IMR-90 (cell line): ENCODE measurements around the gene OGA. TPM values are rescaled to one million over a fixed set of nuclear protein-coding genes. Genes with fewer than 3 reads are reported as not detected.

Source experiments
- ATAC-seq: fragments of 200-7000 bp; cut with Tn5 transposase; 2 replicates; pipeline ENCODE4 v1.9.1; 2020; ENCODE audit warnings: low read depth, mild to moderate bottlenecking, moderate library complexity
- BruUV-seq: library from RNA; stranded (reverse); fragments of 400-500 nt; replicated peaks from 2 replicates; lab custom pipeline; 2021; lab: Mats Ljungman, UMichigan
- CTCF ChIA-PET: fragments of 300-600 bp; formaldehyde crosslinking; extraction: SDS; loops from one replicate; lab custom pipeline; 2021; ENCODE audit warnings: antibody characterized with exemption; lab: Yijun Ruan, JAX
- POLR2A ChIA-PET: fragments of 300-600 bp; sonication (Branson Sonifier 250); formaldehyde crosslinking; loops from one replicate; lab custom pipeline; 2022; ENCODE audit warnings: antibody characterized with exemption; ENCODE audit not compliant: unreplicated experiment; lab: Charles Lee
- DNase-seq: peaks from one replicate; pipeline ENCODE4 v3.0.0; 2013
- H2AFZ ChIP-seq: replicated peaks from 2 replicates; pipeline ENCODE3; 2013; ENCODE audit warnings: low read length, mild to moderate bottlenecking; ENCODE audit not compliant: poor library complexity
- H2AK5ac ChIP-seq: 2 replicates; pipeline ENCODE4 v1.6.1; 2013; ENCODE audit warnings: low read depth, low read length, inconsistent platforms
- H2AK9ac ChIP-seq: replicated peaks from 2 replicates; pipeline ENCODE3; 2013; ENCODE audit warnings: mild to moderate bottlenecking, low read depth, low read length, moderate library complexity; ENCODE audit not compliant: poor library complexity
- H2BK120ac ChIP-seq: 2 replicates; pipeline ENCODE4 v1.6.1; 2013; ENCODE audit warnings: low read depth, low read length, inconsistent platforms
- H2BK15ac ChIP-seq: 3 replicates; pipeline ENCODE4 v1.6.1; 2013; ENCODE audit warnings: low read depth, low read length, inconsistent platforms
- H2BK20ac ChIP-seq: 2 replicates; pipeline ENCODE4 v1.6.1; 2013; ENCODE audit warnings: low read depth, mild to moderate bottlenecking, inconsistent platforms, low read length, moderate library complexity
- H2BK5ac ChIP-seq: 2 replicates; pipeline ENCODE4 v1.6.1; 2013; ENCODE audit warnings: mild to moderate bottlenecking, low read depth, low read length, inconsistent platforms; ENCODE audit not compliant: poor library complexity, severe bottlenecking
- H3K14ac ChIP-seq: replicated peaks from 2 replicates; pipeline ENCODE4 v1.6.1; 2013; ENCODE audit warnings: low read depth, low read length, inconsistent platforms
- H3K18ac ChIP-seq: 2 replicates; pipeline ENCODE4 v1.6.1; 2013; ENCODE audit warnings: low read depth, low read length, control low read depth
- H3K23ac ChIP-seq: 2 replicates; pipeline ENCODE4 v1.6.1; 2013; ENCODE audit warnings: low read depth, low read length, inconsistent platforms
- H3K27ac ChIP-seq: 2 replicates; pipeline ENCODE4 v1.5.1; 2013; ENCODE audit warnings: mild to moderate bottlenecking, control low read depth, low read length; ENCODE audit not compliant: insufficient read depth
- H3K27me3 ChIP-seq: 2 replicates; pipeline ENCODE4 v1.6.1; 2013; ENCODE audit warnings: low read length; ENCODE audit not compliant: control insufficient read depth, insufficient read depth
- H3K36me3 ChIP-seq: 2 replicates; pipeline ENCODE4 v1.6.1; 2013; ENCODE audit warnings: low read length, mixed read lengths; ENCODE audit not compliant: control insufficient read depth, insufficient read depth
- H3K4ac ChIP-seq: 2 replicates; pipeline ENCODE4 v1.6.1; 2013; ENCODE audit warnings: low read depth, low read length, inconsistent platforms
- H3K4me1 ChIP-seq: 2 replicates; pipeline ENCODE4 v1.6.1; 2013; ENCODE audit warnings: low read length, mixed read lengths; ENCODE audit not compliant: control insufficient read depth, insufficient read depth
- H3K4me2 ChIP-seq: 2 replicates; pipeline ENCODE4 v1.6.1; 2013; ENCODE audit warnings: low read depth, mild to moderate bottlenecking, control low read depth, low read length, moderate library complexity
- H3K4me3 ChIP-seq: 2 replicates; pipeline ENCODE4 v1.5.1; 2013; ENCODE audit warnings: low read depth, mild to moderate bottlenecking, control low read depth, low read length, moderate library complexity; ENCODE audit not compliant: insufficient read depth
- H3K56ac ChIP-seq: 2 replicates; pipeline ENCODE4 v1.6.1; 2013; ENCODE audit warnings: low read length, inconsistent platforms; ENCODE audit not compliant: insufficient read depth; ENCODE audit errors: extremely low read depth
- H3K79me1 ChIP-seq, 2 experiments: 2 replicates each; pipeline ENCODE4 v1.6.1; 2013; ENCODE audit warnings: low read length in 2 of 2, inconsistent platforms in 1 of 2, low read depth in 1 of 2
- H3K9ac ChIP-seq: 2 replicates; pipeline ENCODE4 v1.6.1; 2013; ENCODE audit warnings: low read depth, low read length, control low read depth
- H3K9me1 ChIP-seq: 2 replicates; pipeline ENCODE4 v1.6.1; 2013; ENCODE audit warnings: low read length, inconsistent platforms; ENCODE audit not compliant: insufficient read depth
- H3K9me3 ChIP-seq: 2 replicates; pipeline ENCODE4 v1.6.1; 2013; ENCODE audit warnings: low read length; ENCODE audit not compliant: control insufficient read depth, insufficient read depth
- H4K20me1 ChIP-seq: 2 replicates; pipeline ENCODE4 v1.6.1; 2013; ENCODE audit warnings: low read length, inconsistent platforms; ENCODE audit not compliant: insufficient read depth
- H4K5ac ChIP-seq: 2 replicates; pipeline ENCODE4 v1.6.1; 2013; ENCODE audit warnings: mild to moderate bottlenecking, low read depth, low read length, control low read depth
- H4K8ac ChIP-seq, 2 experiments: 2 replicates each; pipeline ENCODE4 v1.6.1; 2013; ENCODE audit warnings: low read depth in 2 of 2, low read length in 2 of 2, control low read depth in 1 of 2, inconsistent platforms in 1 of 2
- H4K91ac ChIP-seq: 2 replicates; pipeline ENCODE4 v1.6.1; 2013; ENCODE audit warnings: low read depth, low read length, inconsistent platforms; ENCODE audit not compliant: insufficient read depth
- BHLHE40 ChIP-seq: fragments of 150-350 bp; IDR thresholded peaks from 2 replicates; pipeline ENCODE4 v1.6.1; 2016; ENCODE audit warnings: mild to moderate bottlenecking, low read depth, low read length
- FOS ChIP-seq: fragments of 150-350 bp; IDR thresholded peaks from 2 replicates; pipeline ENCODE4 v1.6.1; 2016; ENCODE audit warnings: low read depth, low read length
- MAFK ChIP-seq: IDR thresholded peaks from 2 replicates; pipeline ENCODE4 v1.6.1; 2012; ENCODE audit warnings: low read depth, low read length, improper control_type of control experiment
- MAZ ChIP-seq: IDR thresholded peaks from 2 replicates; pipeline ENCODE4 v1.6.1; 2012; ENCODE audit warnings: low read depth, mild to moderate bottlenecking, low read length, improper control_type of control experiment, moderate library complexity, borderline replicate concordance
- NFE2L2 ChIP-seq: fragments of 150-350 bp; IDR thresholded peaks from 2 replicates; pipeline ENCODE4 v1.6.1; 2016; ENCODE audit warnings: low read depth, mild to moderate bottlenecking, low read length
- POLR2A ChIP-seq: IDR thresholded peaks from 2 replicates; pipeline ENCODE4 v1.6.1; 2012; ENCODE audit warnings: mild to moderate bottlenecking, low read depth, low read length
- RAD21 ChIP-seq: IDR thresholded peaks from 2 replicates; pipeline ENCODE4 v1.6.1; 2012; ENCODE audit warnings: low read length, improper control_type of control experiment
- RCOR1 ChIP-seq: IDR thresholded peaks from 2 replicates; pipeline ENCODE4 v1.6.1; 2012; ENCODE audit warnings: mild to moderate bottlenecking, low read length, improper control_type of control experiment; ENCODE audit not compliant: insufficient replicate concordance
- RFX5 ChIP-seq: IDR thresholded peaks from 2 replicates; pipeline ENCODE4 v1.8.0; 2012; ENCODE audit warnings: low read depth, mild to moderate bottlenecking, low read length, moderate library complexity
- SMC3 ChIP-seq: fragments of 150-350 bp; IDR thresholded peaks from 2 replicates; pipeline ENCODE4 v1.6.1; 2016; ENCODE audit warnings: low read depth, mild to moderate bottlenecking, antibody characterized with exemption, low read length, moderate library complexity
- WGBS, 2 experiments: methylation state at CpG; one replicate each; pipeline versions ENCODE4 v1.1.5 to v1.1.7; 2013; ENCODE audit warnings: missing lambda C conversion rate in 2 of 2; ENCODE audit not compliant: insufficient read length in 1 of 2; ENCODE audit errors: extremely low coverage in 2 of 2; 5-methylcytosine and 5-hydroxymethylcytosine counted together
- dilution Hi-C: fragments of 300-500 bp; cut with HindIII; formaldehyde crosslinking; loops from one replicate; pipeline ENCODE4 v1.14.3; 2018; ENCODE audit warnings: low sequenced_read_pairs; ENCODE audit not compliant: unreplicated experiment
- in situ Hi-C: fragments of 300-500 bp; cut with MboI; formaldehyde crosslinking; loops from 3 replicates; pipeline ENCODE4 v1.14.3; 2019; ENCODE audit warnings: low sequenced_read_pairs, inconsistent platforms, mixed read lengths
- intact Hi-C: fragments of 100-400 bp; cut with micrococcal nuclease; formaldehyde crosslinking; loops from 2 replicates; pipeline ENCODE4 v1.10.0; 2022
- polyA plus RNA-seq, 3 experiments: library from polyadenylated mRNA; depleted of rRNA; stranded (reverse); fragments of >200 nt; gene quantifications; 2 replicates each; pipeline ENCODE4 v1.2.3, GENCODE V29; 2012; ENCODE audit warnings: low replicate concordance in 1 of 3
- total RNA-seq: library from RNA; depleted of rRNA; stranded (reverse); fragments of >200 nt; gene quantifications from 2 replicates; pipeline ENCODE4 v1.2.3, GENCODE V29; 2012
- TF ChIP-seq, protein P1 (sequence below): conservative IDR thresholded peaks from 2 replicates; pipeline ENCODE4 v1.5.1; 2012; ENCODE audit warnings: mild to moderate bottlenecking, low read depth, low read length, improper control_type of control experiment
- TF ChIP-seq, protein P2 (sequence below): fragments of 150-350 bp; IDR thresholded peaks from 2 replicates; pipeline ENCODE4 v1.6.1; 2017; ENCODE audit warnings: mild to moderate bottlenecking, antibody characterized with exemption, low read length, low read depth
- TF ChIP-seq, protein P3 (sequence below): fragments of 150-350 bp; IDR thresholded peaks from 2 replicates; pipeline ENCODE4 v1.6.1; 2016; ENCODE audit warnings: low read depth, mild to moderate bottlenecking, low read length, moderate library complexity, borderline replicate concordance

Gene OGA
- total and polyA plus RNA-seq, 2 of the 4 experiments (the other 2 are of a cell fraction), result 42.5 to 62.9 TPM

DNA sequence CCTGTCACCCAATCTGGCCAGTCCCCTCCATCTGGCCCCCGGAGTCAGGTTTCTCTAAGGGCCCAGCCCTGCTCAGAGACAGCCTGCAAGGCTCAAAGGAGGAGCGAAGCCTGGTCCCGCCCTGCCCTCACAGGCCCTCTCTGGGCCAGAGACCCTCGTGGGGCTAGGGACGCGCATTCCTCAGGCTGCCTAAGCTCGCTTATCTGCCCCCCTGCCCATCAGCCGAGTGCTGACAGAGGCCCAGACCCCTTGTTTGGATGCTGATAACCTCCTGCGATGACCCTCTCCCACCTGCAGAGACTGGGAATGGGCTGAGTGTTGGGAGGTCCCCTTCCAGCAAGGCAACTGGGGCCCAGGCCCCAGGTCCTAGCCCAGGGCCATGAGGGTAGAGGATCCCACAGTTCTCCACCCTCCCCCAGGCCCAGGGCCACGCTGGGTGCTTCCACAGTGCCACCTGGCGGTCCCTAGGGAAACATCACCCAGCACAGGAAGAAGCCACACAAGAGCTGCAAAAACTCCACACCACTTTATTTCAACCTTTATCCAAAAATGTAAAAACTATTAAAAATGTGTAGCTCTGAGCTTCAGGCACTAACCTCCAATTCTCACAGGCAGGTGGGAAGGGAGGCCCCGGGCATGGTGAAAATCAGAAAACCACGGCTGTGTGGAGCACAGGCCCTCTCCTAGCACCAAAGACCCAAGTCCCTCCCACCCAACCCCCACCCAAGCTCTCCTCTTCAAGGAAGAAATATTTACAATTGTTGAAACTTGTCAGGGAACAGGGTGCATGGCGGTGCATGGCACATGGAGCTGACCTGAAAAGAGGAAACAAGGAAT is 37.2 kb downstream of the OGA start:
- H4K5ac ChIP-seq, result no peak overlapping the region
- H3K27me3 ChIP-seq, result peaks cover 19% of the 10 kb centered on the region
- intact Hi-C loops, result loop anchor here (1.0 to 10.0 kb wide), 4 partner anchors 179 to 620 kb away; no protein-coding TSS in a partner anchor
- dilution Hi-C loops, result no loop called here
- peak overlapping the region; percentile 75 for H2AK9ac ChIP-seq
- no peak overlapping the region for H4K91ac ChIP-seq
- H2AK5ac ChIP-seq, result 0 out of 2 replicates have a peak overlapping the region, but pooled peaks have one; percentile 2
- in situ Hi-C loops, result loop anchor here (5.0 kb wide), 2 partner anchors 174 to 569 kb away; no protein-coding TSS in a partner anchor
- no peak overlapping the region for H2BK15ac ChIP-seq
- H4K8ac ChIP-seq, result no peak overlapping the region
- H3K23ac ChIP-seq, result no peak overlapping the region
- TF ChIP-seq, protein P1, sequence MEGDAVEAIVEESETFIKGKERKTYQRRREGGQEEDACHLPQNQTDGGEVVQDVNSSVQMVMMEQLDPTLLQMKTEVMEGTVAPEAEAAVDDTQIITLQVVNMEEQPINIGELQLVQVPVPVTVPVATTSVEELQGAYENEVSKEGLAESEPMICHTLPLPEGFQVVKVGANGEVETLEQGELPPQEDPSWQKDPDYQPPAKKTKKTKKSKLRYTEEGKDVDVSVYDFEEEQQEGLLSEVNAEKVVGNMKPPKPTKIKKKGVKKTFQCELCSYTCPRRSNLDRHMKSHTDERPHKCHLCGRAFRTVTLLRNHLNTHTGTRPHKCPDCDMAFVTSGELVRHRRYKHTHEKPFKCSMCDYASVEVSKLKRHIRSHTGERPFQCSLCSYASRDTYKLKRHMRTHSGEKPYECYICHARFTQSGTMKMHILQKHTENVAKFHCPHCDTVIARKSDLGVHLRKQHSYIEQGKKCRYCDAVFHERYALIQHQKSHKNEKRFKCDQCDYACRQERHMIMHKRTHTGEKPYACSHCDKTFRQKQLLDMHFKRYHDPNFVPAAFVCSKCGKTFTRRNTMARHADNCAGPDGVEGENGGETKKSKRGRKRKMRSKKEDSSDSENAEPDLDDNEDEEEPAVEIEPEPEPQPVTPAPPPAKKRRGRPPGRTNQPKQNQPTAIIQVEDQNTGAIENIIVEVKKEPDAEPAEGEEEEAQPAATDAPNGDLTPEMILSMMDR, result peak; percentile 93
- TF ChIP-seq SMC3 (peak; percentile 89), NFE2L2 (no peak), RFX5 (no peak), RAD21 (peak; percentile 85), RCOR1 (no peak), MAZ (no peak; the same call in 1 of the 2 replicates), POLR2A (no peak), MAFK (no peak), BHLHE40 (no peak), FOS (no peak)
- TF ChIP-seq, protein P2, sequence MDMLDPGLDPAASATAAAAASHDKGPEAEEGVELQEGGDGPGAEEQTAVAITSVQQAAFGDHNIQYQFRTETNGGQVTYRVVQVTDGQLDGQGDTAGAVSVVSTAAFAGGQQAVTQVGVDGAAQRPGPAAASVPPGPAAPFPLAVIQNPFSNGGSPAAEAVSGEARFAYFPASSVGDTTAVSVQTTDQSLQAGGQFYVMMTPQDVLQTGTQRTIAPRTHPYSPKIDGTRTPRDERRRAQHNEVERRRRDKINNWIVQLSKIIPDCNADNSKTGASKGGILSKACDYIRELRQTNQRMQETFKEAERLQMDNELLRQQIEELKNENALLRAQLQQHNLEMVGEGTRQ, result no peak
- TF ChIP-seq, protein P3, sequence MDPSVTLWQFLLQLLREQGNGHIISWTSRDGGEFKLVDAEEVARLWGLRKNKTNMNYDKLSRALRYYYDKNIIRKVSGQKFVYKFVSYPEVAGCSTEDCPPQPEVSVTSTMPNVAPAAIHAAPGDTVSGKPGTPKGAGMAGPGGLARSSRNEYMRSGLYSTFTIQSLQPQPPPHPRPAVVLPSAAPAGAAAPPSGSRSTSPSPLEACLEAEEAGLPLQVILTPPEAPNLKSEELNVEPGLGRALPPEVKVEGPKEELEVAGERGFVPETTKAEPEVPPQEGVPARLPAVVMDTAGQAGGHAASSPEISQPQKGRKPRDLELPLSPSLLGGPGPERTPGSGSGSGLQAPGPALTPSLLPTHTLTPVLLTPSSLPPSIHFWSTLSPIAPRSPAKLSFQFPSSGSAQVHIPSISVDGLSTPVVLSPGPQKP, result no peak
- no peak overlapping the region for H3K4ac ChIP-seq
- H3K4me1 ChIP-seq, result peaks cover 11% of the 10 kb centered on the region
- H3K9ac ChIP-seq, result no peak overlapping the region
- DNase-seq, result peak; percentile 64
- ChIA-PET POLR2A (interaction anchor here (0.6 kb wide), 1 partner anchor 287 kb away, joined by 3 read pairs; no protein-coding TSS in a partner anchor), CTCF (interaction anchor here (0.6 to 1.6 kb wide), 9 partner anchors 9 to 339 kb away, joined by 3 to 9 read pairs (median 4); no protein-coding TSS in a partner anchor)
- H3K14ac ChIP-seq, result no peak overlapping the region
- no peak overlapping the region for H3K4me3 ChIP-seq
- H3K36me3 ChIP-seq, result peaks cover 6% of the 10 kb centered on the region
- no peaks in the 10 kb centered on the region for H3K9me3 ChIP-seq
- H2BK20ac ChIP-seq, result no peak overlapping the region
- no peak overlapping the region for H3K27ac ChIP-seq
- no peak overlapping the region for H3K56ac ChIP-seq
- WGBS, 2 experiments, result 5% methylated on average over 2 of the region's 14 CpGs; no CpG with 5 or more reads in 1 of the 2 experiments
- peaks cover 19 to 44% of the 10 kb centered on the region in 2 experiments; a peak in 3 of 4 replicates for H3K79me1 ChIP-seq
- H2AFZ ChIP-seq, result peak overlapping the region; percentile 61
- H2BK5ac ChIP-seq, result no peak overlapping the region
- no peak overlapping the region for H2BK120ac ChIP-seq
- peak; percentile 76 for ATAC-seq
- H4K20me1 ChIP-seq, result peaks cover 40% of the 10 kb centered on the region
- H3K9me1 ChIP-seq, result no peaks in the 10 kb centered on the region
- BruUV-seq, result no TSS peak
- no peak overlapping the region for H3K4me2 ChIP-seq
- H3K18ac ChIP-seq, result no peak overlapping the region
